GM19372 (cell line): Measurements from ENCODE around the gene TEP1.
"Not testable (repeated sequence)": the region's sequence is repeated elsewhere in the genome, so short reads cannot be mapped to it uniquely, and the experiment has no call there.

ENCODE experiments used
- ATAC-seq: cut with Tn5 transposase; IDR thresholded peaks from one replicate; pipeline ENCODE4 v1.9.1; 2021; ENCODE audit warnings: mild to moderate bottlenecking, low read depth, moderate library complexity; ENCODE audit not compliant: unreplicated experiment

The TEP1 gene

GRCh38 chr14:20391505-20391904, 21.8 kb downstream of the TEP1 start:
- ATAC-seq, result no peak

DNA sequence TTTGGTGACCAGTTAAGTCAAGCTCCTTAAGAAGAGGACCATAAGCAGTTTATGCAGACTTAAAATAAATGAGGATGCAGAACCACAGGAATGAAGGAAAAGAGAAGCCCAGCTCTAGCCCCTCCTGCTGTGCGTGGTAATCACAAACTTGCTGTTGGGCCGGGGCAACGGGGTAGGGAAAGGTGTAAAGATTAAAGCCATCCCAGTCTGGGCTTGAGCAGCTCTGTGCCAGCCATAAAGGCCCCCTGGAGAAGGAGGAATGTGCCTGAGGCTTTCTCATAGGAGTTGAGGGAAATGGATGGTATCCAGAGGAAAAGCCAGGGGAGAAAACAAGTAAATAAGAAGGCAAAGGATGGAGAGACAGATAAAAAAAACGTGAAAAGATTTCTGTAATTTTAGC, 25.1 kb downstream of the TEP1 start:
- no peak for ATAC-seq

DNA sequence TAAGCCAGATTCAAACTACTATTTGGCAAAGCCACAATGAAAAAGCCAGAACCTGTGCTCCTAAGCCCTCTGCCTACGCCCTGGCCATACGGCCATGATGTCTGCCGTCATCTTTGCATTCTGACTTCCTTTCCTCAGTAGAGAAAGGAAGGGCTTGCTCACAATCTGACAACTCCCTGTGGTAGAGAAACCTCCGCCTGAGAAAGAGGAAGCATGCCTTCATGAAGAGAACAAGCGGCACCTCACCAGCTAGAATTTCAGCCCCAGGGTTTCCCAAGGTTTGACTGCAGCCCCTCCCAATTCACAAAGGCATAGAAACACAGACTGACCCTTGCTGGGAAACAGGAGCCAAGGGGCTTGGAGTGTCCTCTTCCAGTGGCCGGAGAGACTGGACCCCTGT, 25.7 kb downstream of the TEP1 start:
- ATAC-seq, result no peak

GRCh38 chr14:20386276-20386855, 26.9 kb downstream of the TEP1 start:
- no peak for ATAC-seq

DNA sequence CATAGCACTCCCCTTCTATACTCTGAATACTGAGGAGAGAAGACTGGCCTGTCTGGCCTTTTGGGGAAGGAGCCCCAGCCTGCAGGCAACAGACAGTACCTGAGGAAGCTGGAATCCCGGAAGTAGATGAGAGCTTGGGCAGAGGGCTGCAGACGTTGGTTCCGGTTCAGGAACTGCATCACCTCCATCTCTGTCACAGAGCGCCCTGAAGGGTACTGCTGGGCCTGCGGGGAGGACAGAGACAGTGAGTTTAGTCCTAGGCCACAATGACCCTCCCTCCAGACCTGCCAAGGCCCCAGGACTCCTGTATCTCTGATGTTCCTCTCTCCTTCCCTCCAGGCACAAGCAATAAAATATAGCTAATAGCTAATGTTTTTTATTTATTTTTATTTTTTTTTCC, 28.4 kb downstream of the TEP1 start:
- no peak for ATAC-seq

DNA sequence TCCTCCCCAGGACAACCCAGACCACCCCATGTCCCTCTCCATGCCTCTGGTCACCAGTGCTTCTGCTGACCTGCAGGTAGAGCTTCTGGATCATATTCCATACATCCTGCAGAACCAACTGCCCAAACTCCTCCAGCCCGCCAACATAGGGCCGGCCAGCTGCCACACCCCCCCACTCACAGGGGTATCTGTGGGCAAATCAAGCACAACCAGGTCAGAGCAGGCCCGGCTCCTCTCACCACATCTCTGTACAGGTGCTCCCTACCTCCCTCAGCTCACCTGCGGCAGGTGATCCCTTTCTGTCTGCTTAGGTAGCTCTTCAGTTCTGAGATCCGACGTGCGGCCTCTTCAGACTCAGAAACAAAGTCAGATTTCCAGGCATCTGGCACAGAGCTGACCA, 29.0 kb downstream of the TEP1 start:
- no peak for ATAC-seq

DNA sequence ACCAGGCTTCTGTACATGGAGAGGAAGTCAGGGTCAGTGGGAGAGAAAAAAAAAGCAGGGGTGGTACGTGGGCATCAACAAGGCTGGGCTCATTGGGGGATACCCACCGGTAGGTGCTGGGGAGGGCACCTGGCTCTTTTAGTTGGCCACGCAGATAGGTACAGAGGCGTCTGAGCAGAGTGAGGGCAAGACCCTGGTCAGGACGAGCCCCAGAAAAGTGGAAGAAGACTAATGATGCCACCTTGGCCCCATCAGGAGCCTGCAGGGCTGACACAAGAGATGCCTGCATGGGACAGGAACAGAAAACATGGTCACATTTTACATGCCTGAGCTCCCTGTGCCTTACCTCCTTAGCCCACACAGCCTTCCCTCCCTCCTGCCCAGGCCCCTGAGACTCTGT, 29.7 kb downstream of the TEP1 start:
- no peak for ATAC-seq

DNA sequence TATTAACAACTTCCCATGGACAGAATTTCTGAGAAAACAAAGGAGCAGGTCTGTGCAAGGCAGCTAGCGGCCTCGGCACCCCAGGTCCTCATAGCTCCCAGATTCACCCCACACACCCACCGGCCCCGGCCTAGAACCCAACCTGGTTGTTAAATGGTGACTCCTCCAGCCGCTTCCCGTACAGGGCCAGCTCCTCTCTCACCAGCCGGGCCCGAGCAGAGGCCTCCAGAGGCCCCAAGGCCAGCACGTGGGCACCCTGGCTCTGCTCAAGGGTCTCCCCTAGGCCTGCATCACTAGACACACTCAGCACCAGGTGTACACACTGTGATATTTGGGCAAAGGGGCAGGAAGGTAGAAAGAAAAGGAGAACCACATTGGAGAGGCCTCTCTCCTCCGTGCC, 30.3 kb downstream of the TEP1 start:
- no peak for ATAC-seq

- ATAC-seq, result no peak
These were observed 30.8 kb downstream of the TEP1 start for GRCh38 chr14:20382526-20382925.

- ATAC-seq, result no peak
These were observed 32.0 kb downstream of the TEP1 start for GRCh38 chr14:20381341-20381740.

GRCh38 chr14:20380681-20381080, 32.6 kb downstream of the TEP1 start:
- ATAC-seq, result no peak

DNA sequence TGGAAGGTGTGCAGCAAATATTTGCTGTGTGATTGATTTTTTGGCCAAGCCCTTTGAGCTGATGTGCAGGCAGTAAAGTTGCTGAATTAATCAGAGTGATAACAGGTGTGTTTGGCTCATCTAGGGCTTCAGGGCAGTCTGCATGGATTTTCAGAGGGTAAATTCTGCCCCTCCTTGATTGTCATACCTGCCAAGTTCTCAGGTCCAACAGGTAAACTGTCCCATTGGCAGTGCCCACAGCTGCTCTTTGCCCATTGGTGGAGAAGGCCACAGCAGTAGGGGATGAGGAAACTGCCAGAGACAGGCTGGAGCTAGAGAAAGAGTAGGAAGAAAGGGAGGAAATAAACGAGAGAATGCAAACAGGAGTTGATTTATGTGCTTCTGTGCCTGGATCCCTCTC, 33.6 kb downstream of the TEP1 start:
- no peak for ATAC-seq

DNA sequence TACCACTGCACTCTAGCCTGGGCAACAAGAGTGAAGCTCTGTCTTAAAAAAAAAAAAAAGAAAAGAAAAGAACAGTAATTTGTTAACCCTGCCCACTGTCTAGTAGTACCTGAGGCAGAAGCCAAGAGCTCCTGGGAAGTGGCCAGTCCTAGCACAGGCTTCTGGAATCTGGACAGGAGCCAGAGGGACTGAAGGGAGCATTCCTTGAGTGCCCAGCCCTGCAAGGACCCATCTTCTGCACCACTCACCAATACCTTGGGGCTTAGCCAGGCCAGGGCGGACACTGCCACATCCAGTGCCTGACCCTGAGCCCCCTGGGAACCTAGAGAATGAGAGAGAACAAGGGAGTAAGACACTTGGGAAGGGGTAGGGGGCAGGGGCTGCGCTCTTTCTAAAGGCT, 36.1 kb downstream of the TEP1 start:
- no peak for ATAC-seq

DNA sequence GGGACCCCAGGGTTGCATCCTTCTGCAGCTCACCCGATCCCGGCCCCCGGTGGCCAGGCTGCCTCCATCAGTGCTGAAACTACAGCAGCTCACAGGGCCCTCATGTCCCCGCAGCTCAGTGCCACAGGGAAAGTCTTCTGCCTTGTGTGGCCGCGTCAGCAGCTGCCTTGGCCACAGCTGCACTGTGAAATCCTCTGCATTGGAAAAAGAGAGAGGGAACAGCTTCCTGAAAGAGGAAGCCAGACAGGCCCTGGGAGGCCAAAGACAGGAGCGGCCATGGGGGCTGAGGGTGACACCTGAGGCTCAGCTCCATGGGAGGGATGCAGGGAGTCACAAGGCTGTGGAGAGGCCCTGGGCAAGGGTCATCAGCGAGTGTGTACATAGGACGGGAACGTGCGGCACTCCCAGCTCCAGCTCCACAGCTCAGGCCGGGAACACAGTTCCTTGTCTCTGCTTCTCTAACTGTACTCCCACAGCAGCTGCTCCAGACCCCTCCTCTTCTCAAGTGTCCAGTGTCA, 37.2 kb downstream of the TEP1 start:
- no peak for ATAC-seq

DNA sequence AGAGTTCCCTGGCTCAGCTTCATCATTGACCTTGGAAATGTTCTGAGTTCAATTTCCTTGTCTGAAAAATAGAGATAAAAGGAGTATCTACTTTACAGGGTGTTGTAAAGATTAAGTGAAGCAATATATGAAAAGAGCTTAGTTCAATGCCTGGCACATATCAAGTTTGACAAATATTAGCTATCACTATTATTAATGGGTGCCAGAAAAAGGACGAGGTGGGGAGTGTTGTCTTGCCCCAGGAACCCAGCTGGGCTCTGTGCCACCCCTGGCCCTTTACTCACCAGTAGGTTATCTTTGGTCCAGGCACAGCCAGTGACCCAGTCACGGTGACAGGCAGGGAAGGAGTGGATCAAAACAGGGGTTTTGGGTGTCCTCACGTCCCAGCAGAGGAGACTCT, 37.8 kb downstream of the TEP1 start:
- ATAC-seq, result no peak

- no peak for ATAC-seq
These were observed 40.5 kb downstream of the TEP1 start for GRCh38 chr14:20372796-20373195.

GRCh38 chr14:20365928-20366327, 47.4 kb downstream of the TEP1 start:
- ATAC-seq, result no peak

DNA sequence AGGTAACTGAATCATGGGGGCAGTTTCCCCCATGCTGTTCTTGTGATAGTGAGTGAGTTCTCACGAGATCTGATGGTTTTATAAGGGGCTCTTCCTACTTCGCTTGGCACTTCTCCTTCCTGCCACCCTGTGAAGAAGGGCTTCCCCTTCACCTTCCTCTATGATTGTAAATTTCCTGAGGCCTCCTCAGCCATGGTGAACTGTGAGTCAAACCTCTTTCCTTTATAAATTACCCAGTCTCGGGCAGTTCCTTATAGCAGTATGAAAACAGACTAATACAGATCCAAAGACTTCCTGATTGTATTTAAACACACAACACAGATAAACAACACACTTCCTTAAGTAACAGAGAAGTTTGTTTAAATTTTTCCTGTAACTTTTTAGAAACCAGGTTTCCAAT, 54.8 kb downstream of the TEP1 start:
- ATAC-seq, result not testable (repeated sequence)

- no peak for ATAC-seq
These were observed 56.9 kb downstream of the TEP1 start for GRCh38 chr14:20356422-20356821.

DNA sequence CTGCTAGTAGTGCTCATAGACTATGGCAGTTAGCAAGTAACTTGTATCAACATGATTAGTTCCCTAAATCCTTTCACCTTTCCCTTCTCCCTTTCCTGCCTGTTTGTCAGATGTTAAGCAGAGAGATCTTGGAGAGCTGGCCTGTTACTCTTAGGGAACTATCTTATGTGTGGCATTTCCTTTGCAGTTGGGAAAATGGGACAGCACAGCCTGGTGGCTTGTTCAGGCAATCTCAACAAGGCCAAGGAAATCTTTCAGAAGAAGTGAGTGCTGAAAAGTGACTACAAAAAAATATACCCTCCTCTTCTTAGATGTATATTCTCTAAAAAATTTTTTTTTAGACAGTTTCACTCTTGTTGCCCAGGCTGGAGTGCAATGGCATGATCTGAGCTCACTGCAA, 62.4 kb downstream of the TEP1 start:
- ATAC-seq, result no peak

DNA sequence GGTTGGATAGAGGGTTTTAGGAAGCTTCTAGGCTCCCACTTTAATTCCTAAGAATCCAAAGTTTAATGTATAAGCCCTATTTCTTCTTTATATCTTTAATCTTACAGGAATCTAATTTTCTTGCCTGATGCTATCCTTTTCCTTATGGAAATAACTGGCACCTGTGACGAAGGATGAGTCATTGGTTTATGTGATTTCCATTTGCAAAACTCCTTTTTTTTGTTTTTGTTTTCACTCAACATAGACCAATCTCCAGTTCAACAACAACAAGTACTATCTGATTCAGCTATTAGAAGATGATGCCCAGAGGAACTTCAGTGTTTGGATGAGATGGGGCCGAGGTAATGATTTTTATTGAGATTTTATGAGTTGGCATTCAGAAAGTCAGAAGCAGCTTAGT, 63.0 kb downstream of the TEP1 start:
- ATAC-seq, result no peak

- ATAC-seq, result no peak
These were observed 65.6 kb downstream of the TEP1 start for GRCh38 chr14:20347747-20348146.

DNA sequence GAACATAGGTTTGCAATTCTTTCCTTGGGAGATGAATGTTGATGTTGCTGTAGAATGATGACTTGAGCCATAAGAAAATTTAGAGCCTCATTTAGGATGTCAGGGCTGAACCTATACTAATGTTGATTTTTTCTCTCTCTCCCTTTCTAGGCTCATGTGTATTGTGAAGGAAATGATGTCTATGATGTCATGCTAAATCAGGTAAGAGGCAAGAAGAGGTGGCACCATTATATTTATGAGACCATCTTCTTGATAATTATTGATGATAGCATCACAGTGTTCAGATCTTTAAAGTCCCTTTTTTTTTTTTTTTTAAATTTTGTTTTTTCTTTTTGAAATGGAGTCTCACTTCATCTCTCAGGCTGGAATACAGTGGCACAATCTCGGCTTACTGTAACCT, 66.6 kb downstream of the TEP1 start:
- ATAC-seq, result no peak
